Measurements from ENCODE around the gene C12orf60.
A peak's percentile ranks its signal among the peaks of the same experiment; 100 is the strongest.
"Not testable (repeated sequence)": the region's sequence is repeated elsewhere in the genome, so short reads cannot be mapped to it uniquely, and the experiment has no call there.

The C12orf60 gene, protein sequence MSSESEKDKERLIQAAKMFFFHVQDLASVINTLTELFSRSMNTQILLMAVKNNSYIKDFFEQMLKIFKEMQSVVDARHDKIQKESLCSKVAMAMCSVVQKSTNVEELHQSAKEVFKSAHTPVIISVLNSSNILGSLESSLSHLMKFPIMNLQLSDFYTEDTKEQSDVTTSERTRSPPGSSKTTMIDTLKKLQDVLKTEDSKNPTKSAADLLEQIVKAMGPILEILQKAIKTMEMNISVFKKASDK

DNA sequence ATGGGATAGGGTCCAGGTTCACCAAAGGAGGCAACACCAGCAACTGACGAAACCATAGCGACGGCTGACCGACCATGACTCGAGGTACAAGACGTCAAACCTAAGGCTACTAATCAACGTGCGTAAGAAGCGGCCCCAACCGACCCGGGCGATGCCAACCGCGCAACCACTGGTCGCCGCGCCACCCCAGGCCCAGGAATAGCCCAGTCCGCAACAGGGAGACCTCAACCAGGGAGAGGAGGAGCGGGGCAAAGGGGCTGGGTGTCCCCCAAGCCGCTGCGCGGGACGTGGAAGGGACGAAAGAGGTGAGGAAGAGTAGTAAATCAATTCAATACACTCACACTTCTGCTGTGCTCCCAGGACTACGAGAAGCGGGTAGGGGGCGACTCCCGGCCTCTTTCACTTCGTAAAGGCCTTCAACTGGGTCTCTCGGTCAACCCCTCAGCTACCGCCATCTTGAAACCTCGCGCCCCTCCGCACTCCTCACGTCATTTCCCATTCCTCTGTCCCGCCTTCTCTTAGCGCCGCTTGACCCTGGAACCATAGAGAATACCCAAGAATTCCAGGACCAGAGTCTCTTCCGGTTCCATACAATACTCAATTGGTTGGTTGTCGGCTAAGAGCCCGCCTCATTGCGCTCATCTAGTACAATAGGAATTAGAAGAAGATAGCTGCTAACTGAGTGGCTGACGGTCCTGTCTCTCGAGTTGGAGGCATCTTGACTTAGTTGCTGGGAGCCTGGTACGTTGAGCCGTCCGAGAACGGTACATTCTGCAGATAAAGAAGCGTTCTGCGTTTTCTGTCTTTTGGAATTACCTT is at the start of gene C12orf60, which contains the start of gene WBP11:
Gene C12orf60 (plus strand): TSS at position 660 of the 819 bp plus-strand sequence. CDS start 19,266 bp downstream, outside the sequence.
Gene WBP11 (minus strand): TSS at position 468 of the 819 bp plus-strand sequence. CDS start 2,095 bp downstream, outside the sequence.
- TF ChIP-seq POLR2A (IDR thresholded peaks at IDR 0.05; ENCODE audit: low read depth, low read length), result peak; percentile 69
- peak; percentile 79 for DNase-seq (ENCODE audit: insufficient read length, low spot score)
- FAIRE-seq, result peak; percentile 99

DNA sequence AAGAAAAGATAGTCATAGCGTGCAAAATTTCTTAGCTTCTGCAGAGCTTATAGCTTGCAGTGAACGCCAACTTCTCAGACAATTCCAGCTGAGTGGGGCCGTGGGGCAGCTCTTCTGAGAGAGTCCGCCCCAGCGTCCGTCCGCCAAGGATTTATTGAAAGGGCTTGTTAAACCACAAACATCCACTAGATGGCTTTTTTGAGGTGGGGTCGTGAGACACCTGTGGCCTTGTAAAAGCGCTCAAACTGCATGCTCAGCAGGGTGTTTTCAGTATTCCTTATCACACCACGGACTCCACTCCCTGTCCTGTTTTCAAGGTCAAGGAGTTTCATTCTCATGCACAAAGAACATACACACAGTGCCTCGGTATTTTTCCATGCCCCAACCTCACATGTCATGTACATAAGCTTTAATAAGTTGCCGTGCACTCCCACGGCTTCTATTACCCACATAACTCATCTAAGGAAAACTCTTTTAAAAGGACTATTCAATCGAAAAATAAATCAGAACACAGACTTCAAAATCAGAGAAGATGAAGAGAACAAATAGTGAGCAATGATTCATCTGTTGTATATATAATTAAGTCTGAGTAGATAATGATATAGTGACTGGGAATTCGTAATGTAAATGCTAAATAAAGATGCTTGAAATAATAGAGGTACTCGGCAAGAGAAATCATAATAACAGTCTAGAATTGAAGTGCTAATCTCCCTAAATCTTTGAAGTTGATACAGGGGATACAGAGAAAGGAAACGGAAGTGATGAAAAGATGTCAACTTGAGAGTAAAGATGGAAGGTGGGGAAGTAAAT is 46.9 kb upstream of the C12orf60 start:
- FAIRE-seq (no peak), DNase-seq (ENCODE audit: insufficient read length, low spot score) (no peak)
- TF ChIP-seq POLR2A (IDR thresholded peaks at IDR 0.05; ENCODE audit: low read depth, low read length), result no peak

DNA sequence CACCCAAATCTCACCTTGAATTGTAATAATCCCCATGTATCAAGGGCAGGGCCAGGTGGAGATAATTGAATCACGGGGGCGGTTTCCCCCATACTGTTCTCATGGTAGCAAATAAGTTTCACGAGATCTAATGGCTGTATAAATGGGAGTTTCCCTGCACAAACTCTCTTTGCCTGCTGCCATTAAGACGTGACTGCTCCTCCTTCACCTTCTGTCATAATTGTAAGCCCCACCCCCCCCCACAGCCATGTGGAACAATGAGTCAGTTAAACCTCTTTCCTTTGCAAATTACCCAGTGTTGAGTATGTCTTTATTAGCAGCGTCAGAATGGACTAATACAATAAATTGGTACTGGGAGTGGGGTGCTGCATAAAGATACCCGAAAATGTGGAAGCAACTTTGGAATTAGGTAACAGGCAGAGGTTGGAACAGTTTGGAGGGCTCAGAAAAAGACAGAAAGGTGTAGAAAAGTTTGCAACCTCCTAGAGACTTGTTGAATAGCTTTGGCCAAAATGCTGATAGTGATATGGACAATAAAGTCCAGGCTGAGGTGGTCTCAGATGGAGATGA is 43.7 kb upstream of the C12orf60 start:
- not testable (repeated sequence) for FAIRE-seq; DNase-seq (ENCODE audit: insufficient read length, low spot score)

DNA sequence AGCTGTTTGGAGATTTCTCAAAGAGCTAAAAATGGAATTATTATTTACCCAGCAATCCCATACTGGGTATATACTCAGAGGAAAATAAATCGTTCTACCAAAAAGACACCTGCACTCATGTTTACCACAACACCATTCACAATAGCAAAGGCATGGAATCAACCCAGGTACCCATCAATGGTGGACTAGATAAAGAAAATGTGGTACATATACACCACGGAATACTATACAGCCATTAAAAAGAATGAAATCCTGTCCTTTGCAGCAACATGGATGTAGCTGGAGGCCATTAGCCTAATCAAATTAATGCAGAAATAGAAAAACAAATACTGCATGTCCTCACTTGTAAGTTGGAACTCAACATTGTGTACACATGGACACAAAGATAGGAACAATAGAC is 38.1 kb upstream of the C12orf60 start:
- no peak for DNase-seq (ENCODE audit: insufficient read length, low spot score)
- FAIRE-seq, result no peak
- TF ChIP-seq POLR2A (IDR thresholded peaks at IDR 0.05; ENCODE audit: low read depth, low read length), result no peak

DNA sequence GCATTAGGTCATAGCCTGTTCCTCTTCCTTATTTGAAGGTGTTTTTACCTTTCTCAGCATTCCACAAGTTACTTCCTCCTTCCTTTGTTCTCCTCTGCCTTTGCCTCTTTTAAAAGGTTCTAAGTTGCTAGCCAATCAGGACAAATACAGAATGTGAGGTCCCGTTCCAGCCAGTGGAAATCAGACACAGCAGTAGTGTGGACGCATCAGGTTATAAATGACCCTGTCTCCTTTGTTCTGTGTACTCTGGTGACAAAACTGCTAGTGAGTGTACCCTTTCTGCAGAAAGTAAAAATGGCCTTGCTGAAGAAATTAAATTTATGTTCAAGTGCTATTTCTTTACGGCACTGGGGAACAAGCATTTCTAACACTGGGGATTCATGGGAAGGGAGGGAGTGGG is 37.5 kb upstream of the C12orf60 start:
- not testable (repeated sequence) for FAIRE-seq

DNA sequence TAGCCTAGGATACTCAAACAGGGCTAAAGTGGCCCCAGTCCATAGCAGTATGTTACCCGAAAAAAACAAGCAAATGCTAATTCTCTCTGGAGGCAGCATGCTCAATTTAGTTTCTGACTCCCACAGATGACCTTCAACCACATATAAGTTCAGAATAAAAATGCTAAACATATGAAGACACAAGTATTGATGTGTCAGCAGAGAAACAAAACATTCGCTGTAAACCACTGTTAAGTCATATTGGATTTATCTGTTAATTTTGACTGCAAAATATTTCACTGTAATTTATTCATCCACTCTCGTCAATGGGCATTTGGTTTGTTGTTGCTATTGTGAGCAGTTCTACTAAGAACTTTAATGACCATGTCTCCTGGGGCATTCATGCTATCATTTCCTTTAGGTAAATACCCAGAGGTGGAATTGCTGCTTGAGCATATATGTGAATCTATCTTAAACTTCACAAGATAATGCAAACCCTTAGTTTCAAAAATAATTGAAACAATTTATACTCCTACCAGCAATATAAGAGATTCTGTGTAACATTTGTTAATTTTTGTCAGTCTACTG is 36.7 kb upstream of the C12orf60 start:
- TF ChIP-seq POLR2A (IDR thresholded peaks at IDR 0.05; ENCODE audit: low read depth, low read length), result no peak
- FAIRE-seq, result no peak

More for the DNA sequence above, 37.5 kb upstream of the C12orf60 start:
- DNase-seq (ENCODE audit: insufficient read length, low spot score), result not testable (repeated sequence)

DNA sequence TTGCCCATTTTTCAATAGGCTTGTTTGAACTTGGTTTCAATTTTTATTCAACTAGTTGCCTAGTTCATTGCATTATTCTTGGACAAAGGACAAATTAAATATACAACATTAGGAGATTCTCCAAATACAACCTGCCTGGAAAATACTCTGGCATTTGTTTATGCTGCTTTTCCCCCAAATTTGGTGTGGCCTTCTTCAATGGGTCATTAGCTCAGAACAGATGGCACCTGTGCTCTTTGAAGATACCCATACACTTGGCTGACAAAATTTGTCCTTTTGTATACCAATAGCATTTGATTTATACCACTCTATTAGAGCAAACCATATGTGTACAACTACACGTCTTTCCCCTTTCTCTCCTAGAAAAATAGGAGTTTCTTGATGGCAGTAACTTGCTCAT is 35.9 kb upstream of the C12orf60 start:
- no peak for TF ChIP-seq POLR2A (IDR thresholded peaks at IDR 0.05; ENCODE audit: low read depth, low read length)
- DNase-seq (ENCODE audit: insufficient read length, low spot score) (no peak), FAIRE-seq (no peak)

More for the DNA sequence above, 36.7 kb upstream of the C12orf60 start:
- no peak for DNase-seq (ENCODE audit: insufficient read length, low spot score)

DNA sequence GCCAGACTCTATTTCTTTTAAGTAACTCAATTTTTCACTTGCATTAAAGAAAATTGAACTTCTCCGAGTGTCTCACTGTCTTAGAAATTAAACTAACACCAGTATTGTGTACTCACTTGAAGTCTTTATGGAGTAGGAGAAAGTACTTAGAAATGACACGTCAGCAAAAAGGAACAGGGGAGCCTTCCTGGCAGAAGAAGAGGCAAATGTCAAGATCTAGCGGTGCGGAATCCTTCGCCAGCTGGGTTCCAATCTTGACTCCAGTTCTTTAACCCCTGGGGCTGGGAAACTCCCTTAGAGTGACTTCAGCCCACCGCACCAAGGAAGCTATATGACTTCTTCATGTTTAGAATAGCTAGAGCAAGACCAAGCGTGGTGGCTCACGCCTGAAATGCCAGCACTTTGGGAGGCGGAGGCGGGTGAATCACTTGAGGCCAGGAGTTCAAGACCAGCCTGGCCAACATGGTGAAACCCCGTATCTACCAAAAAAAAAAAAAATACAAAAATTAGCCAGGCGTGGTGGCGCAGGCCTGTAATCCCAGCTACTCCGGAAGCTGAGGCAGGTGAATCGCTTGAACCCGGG is 34.6 kb upstream of the C12orf60 start:
- DNase-seq (ENCODE audit: insufficient read length, low spot score) (no peak), FAIRE-seq (no peak)
- no peak for TF ChIP-seq POLR2A (IDR thresholded peaks at IDR 0.05; ENCODE audit: low read depth, low read length)

DNA sequence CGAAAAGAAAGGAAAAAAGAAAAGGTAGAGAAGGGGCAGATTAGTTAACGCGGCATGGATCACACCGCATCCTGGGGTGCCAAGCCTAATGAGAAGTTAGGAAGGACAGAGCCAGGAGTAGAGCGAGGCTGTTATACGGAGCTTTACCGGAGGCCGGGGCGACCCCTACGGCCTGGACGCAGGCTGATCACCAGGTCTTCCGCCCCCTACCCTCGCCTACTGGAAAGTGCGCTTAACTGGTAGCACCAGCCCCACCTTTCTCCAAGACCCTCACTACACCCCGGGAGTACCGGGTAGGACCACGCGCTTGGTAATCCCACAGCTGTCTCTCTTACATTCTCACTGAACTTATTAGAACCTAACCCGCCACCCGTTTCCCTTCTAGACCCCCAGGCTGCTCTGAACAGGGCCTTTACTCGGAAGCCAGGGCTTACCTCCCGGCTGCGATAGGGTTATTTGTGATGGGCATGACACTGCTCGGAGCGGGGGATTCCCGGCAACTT is 34.0 kb upstream of the C12orf60 start:
- no peak for TF ChIP-seq POLR2A (IDR thresholded peaks at IDR 0.05; ENCODE audit: low read depth, low read length)
- DNase-seq (ENCODE audit: insufficient read length, low spot score), result no peak
- no peak for FAIRE-seq

DNA sequence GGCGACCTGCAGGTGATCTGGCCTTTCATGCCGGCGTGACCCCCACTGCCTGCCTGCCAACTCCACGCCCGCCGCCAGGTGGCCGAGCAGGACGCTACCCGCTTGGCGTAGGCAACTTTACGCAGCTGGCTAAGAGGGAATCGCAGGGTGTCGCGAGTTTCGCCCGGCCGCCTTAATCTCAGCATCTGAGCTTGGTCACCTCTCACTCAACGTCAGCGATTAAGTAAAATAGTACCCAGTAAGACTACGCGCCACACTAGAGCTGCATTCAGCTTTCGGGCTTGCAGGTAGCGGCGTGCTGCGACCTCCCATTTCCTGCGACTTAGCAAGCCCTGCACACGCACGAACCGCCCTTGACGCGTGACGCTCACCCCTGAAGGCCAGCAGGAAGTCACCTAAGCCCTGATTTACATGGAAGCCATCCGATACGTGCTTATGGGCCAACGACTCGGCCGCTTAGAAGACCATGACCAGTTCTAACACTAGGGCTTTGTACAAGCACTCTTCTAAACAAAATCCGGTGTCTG is 33.4 kb upstream of the C12orf60 start:
- no peak for DNase-seq (ENCODE audit: insufficient read length, low spot score)
- peak; percentile 24; the same call in 1 of the 2 replicates for TF ChIP-seq POLR2A (IDR thresholded peaks at IDR 0.05; ENCODE audit: low read depth, low read length)
- no peak for FAIRE-seq

DNA sequence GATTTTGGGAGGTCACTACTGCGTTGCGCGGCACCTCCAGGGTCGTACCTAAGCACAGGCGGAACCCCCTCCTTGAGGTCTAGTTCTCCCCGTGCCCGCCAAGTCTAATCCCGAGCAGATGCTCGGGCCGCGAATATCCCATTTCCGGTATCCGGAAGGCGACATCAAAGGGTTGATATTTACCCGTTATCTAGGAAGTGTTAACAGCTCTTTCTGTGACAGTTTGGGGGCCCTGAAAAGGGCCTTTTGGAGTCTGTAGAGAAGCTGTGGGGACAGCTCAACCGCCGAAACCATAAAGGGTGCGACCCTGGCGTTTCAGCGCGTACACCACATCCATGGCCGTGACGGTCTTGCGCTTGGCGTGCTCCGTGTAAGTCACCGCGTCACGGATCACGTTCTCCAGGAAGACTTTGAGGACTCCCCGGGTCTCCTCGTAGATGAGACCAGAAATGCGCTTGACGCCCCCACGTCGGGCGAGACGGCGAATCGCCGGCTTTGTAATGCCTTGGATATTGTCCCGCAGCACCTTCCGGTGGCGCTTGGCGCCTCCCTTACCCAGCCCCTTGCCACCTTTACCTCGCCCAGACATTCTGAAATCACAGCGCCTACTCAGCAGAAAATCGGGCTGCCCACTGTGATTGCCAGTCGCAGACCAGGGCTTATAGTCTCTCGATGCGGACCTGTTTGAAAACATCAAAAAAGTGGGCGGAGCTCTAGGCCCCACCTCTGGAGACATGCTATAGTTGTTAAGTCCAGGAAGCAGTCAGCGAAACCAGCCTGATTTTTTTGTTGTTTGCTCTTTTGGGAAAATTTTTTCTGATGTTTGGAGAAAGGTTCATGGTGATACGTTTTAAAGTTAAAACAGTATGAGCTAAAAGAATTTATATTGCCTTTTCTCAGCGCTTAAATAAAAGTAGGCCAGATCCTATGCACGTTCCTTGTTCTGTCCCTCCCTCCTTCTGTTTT is 32.7 kb upstream of the C12orf60 start:
- FAIRE-seq (no peak), DNase-seq (ENCODE audit: insufficient read length, low spot score) (no peak)
- TF ChIP-seq POLR2A (IDR thresholded peaks at IDR 0.05; ENCODE audit: low read depth, low read length), result peak; percentile 39; the same call in 1 of the 2 replicates
